ENCODE measurements around the gene COL6A2.
"Not testable (repeated sequence)": the region's sequence is repeated elsewhere in the genome, so short reads cannot be mapped to it uniquely, and the experiment has no call there.

DNA sequence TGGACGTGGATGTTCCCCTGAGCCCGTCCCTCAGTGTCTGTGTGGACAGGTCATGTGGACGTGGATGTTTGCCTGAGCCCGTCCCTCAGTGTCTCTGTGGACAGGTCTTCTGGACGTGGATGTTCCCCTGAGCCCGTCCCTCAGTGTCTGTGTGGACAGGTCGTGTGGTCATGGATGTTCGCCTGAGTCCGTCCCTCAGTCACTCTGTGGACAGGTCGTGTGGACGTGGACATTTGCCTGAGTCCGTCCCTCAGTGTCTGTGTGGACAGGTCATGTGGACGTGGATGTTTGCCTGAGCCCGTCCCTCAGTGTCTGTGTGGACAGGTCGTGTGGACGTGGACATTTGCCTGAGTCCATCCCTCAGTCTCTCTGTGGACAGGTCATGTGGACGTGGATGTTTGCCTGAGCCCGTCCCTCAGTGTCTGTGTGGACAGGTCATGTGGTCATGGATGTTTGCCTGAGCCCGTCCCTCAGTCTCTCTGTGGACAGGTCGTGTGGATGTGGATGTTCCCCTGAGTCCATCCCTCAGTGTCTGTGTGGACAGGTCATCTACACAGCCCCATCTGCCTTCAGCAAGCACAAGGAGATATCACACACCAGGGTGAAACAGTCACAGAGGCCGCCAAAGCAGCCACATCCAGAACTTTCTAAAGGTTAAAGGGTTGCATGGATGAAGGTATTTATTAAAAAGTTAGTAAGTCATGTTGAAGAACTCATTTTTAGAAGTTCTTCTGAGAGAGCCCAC, 38.0 kb upstream of the COL6A2 start:
- TF ChIP-seq, protein P1, sequence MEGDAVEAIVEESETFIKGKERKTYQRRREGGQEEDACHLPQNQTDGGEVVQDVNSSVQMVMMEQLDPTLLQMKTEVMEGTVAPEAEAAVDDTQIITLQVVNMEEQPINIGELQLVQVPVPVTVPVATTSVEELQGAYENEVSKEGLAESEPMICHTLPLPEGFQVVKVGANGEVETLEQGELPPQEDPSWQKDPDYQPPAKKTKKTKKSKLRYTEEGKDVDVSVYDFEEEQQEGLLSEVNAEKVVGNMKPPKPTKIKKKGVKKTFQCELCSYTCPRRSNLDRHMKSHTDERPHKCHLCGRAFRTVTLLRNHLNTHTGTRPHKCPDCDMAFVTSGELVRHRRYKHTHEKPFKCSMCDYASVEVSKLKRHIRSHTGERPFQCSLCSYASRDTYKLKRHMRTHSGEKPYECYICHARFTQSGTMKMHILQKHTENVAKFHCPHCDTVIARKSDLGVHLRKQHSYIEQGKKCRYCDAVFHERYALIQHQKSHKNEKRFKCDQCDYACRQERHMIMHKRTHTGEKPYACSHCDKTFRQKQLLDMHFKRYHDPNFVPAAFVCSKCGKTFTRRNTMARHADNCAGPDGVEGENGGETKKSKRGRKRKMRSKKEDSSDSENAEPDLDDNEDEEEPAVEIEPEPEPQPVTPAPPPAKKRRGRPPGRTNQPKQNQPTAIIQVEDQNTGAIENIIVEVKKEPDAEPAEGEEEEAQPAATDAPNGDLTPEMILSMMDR (IDR thresholded peaks at IDR 0.05): not testable (repeated sequence)
- TF ChIP-seq EZH2 (IDR thresholded peaks at IDR 0.05): not testable (repeated sequence)

All from neural progenitor cell (in vitro differentiated cells).